GM23248 (cell line): ENCODE data around the gene ZNF488.

Experiments used
- EZH2 ChIP-seq: fragments of 200-600 bp; sonication (generic); IDR thresholded peaks from 2 replicates; pipeline ENCODE4 v1.6.1; 2018; ENCODE audit warnings: antibody characterized with exemption, mild to moderate bottlenecking; ENCODE audit not compliant: insufficient read depth, poor library complexity, severe bottlenecking
- EZH2phosphoT487 ChIP-seq: fragments of 200-600 bp; sonication (generic); IDR thresholded peaks from 2 replicates; pipeline ENCODE4 v1.6.1; 2018; ENCODE audit warnings: antibody characterized with exemption, moderate library complexity, mild to moderate bottlenecking, low read depth; ENCODE audit not compliant: insufficient read depth

DNA sequence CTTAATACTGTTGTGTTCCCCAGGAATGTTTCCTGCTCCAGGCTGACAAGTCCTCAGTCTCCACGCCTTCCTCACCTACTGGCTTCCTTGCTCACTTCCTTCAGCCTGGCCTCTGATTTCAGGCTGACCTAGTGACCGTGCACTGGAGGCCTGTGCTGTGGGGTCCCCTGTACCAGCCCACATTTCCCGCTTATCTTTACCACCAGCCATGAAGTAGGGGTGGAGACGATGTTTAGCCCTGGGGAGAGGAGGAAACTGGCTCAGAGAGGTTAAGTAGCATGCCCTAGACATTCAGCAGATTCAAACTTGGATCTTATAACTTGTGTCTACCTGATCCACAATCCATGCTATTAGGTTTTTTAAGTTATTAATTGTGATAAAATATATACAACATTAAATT, 4.8 kb upstream of the ZNF488 start:
- TF ChIP-seq EZH2 = no peak
- TF ChIP-seq EZH2phosphoT487 = no peak
